ENCODE data around the gene ZNF593OS.

DNA sequence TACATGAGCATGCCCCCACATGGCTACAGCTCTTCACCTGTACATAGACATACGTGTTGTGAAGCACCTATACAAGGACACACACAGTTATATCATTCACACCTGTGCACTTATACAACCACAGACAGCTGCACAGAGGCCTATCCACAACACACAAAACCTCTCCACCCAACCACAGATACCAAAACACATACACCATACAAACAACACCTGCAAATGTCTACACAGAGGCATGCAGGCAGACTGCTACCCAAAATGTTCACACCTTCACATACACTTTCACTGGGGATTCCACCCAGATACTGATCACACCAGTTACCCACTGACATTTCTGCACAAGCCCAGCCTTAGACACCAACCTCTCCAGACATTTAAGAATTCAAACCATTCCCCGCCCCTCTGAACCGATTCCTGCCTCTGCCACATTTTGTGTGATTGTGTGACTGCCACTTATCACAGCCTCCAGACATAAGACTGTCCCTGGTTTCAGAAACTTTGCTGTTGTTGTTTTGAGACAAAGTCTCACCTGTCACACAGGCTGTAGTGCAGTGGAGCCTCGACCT lies 4.8 kb downstream of the ZNF593OS start:
- TF ChIP-seq POLR2AphosphoS5 (IDR thresholded peaks at IDR 0.05) = no peak
- TF ChIP-seq, protein P1, sequence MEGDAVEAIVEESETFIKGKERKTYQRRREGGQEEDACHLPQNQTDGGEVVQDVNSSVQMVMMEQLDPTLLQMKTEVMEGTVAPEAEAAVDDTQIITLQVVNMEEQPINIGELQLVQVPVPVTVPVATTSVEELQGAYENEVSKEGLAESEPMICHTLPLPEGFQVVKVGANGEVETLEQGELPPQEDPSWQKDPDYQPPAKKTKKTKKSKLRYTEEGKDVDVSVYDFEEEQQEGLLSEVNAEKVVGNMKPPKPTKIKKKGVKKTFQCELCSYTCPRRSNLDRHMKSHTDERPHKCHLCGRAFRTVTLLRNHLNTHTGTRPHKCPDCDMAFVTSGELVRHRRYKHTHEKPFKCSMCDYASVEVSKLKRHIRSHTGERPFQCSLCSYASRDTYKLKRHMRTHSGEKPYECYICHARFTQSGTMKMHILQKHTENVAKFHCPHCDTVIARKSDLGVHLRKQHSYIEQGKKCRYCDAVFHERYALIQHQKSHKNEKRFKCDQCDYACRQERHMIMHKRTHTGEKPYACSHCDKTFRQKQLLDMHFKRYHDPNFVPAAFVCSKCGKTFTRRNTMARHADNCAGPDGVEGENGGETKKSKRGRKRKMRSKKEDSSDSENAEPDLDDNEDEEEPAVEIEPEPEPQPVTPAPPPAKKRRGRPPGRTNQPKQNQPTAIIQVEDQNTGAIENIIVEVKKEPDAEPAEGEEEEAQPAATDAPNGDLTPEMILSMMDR (IDR thresholded peaks at IDR 0.05) = no peak

Measured in esophagus muscularis mucosa (tissue), 3 donors.